HEK293 (cell line): ENCODE results near the gene NEMP1.

Source experiments
- FEZF1 ChIP-seq: fragments of 450-650 bp; formaldehyde crosslinking; IDR thresholded peaks from 2 replicates; pipeline ENCODE4 v1.5.1; 2016; ENCODE audit warnings: missing biosample characterization, missing genetic modification characterization
- GLI2 ChIP-seq: fragments of 450-650 bp; formaldehyde crosslinking; IDR thresholded peaks from 2 replicates; pipeline ENCODE4; 2017; ENCODE audit warnings: missing biosample characterization, missing genetic modification characterization, low read depth, borderline replicate concordance
- KLF10 ChIP-seq: fragments of 450-650 bp; IDR thresholded peaks from 2 replicates; pipeline ENCODE4 v1.5.1; 2018; ENCODE audit warnings: missing biosample characterization, mild to moderate bottlenecking, missing genetic modification characterization
- MEIS1 ChIP-seq: sonication (generic); formaldehyde crosslinking; IDR thresholded peaks from 2 replicates; pipeline ENCODE4 v1.8.1; 2022; ENCODE audit warnings: missing genetic modification reagents, mild to moderate bottlenecking, borderline replicate concordance
- MZF1 ChIP-seq: fragments of 450-650 bp; formaldehyde crosslinking; IDR thresholded peaks from 2 replicates; pipeline ENCODE4 v1.5.1; 2017; ENCODE audit warnings: missing biosample characterization, missing genetic modification characterization, borderline replicate concordance
- SCRT1 ChIP-seq: fragments of 450-650 bp; formaldehyde crosslinking; IDR thresholded peaks from 2 replicates; pipeline ENCODE4 v1.5.1; 2016; ENCODE audit warnings: missing biosample characterization, missing genetic modification characterization, borderline replicate concordance
- SP3 ChIP-seq: fragments of 450-650 bp; formaldehyde crosslinking; IDR thresholded peaks from 2 replicates; pipeline ENCODE4 v1.5.1; 2016; ENCODE audit warnings: missing biosample characterization, missing genetic modification characterization
- ZNF2 ChIP-seq: fragments of 450-650 bp; formaldehyde crosslinking; IDR thresholded peaks from 2 replicates; pipeline ENCODE4 v1.5.1; 2016; ENCODE audit warnings: missing biosample characterization, missing genetic modification characterization
- ZNF239 ChIP-seq: fragments of 450-650 bp; formaldehyde crosslinking; IDR thresholded peaks from 2 replicates; pipeline ENCODE4 v1.5.1; 2016; ENCODE audit warnings: missing biosample characterization, missing genetic modification characterization
- ZNF302 ChIP-seq: fragments of 450-650 bp; formaldehyde crosslinking; IDR thresholded peaks from 2 replicates; pipeline ENCODE4 v1.5.1; 2016; ENCODE audit warnings: missing biosample characterization, missing genetic modification characterization, low read depth
- ZNF473 ChIP-seq: fragments of 450-650 bp; formaldehyde crosslinking; IDR thresholded peaks from 2 replicates; pipeline ENCODE4 v1.5.1; 2017; ENCODE audit warnings: missing biosample characterization, missing genetic modification characterization
- ZNF521 ChIP-seq: fragments of 450-650 bp; formaldehyde crosslinking; IDR thresholded peaks from 2 replicates; pipeline ENCODE4 v1.5.1; 2017; ENCODE audit warnings: missing biosample characterization, mild to moderate bottlenecking, missing genetic modification characterization
- ZNF544 ChIP-seq: fragments of 450-650 bp; formaldehyde crosslinking; IDR thresholded peaks from 2 replicates; pipeline ENCODE4 v1.5.0; 2017; ENCODE audit warnings: missing biosample characterization, missing genetic modification characterization
- ZNF585B ChIP-seq: fragments of 450-650 bp; formaldehyde crosslinking; IDR thresholded peaks from 2 replicates; pipeline ENCODE4 v1.5.1; 2016; ENCODE audit warnings: missing biosample characterization, missing genetic modification characterization
- ZNF664 ChIP-seq: fragments of 450-650 bp; formaldehyde crosslinking; IDR thresholded peaks from 2 replicates; pipeline ENCODE4 v1.5.1; 2016; ENCODE audit warnings: missing biosample characterization, missing genetic modification characterization
- ZNF776 ChIP-seq: fragments of 450-650 bp; formaldehyde crosslinking; IDR thresholded peaks from 2 replicates; pipeline ENCODE4 v1.5.0; 2017; ENCODE audit warnings: missing biosample characterization, missing genetic modification characterization, borderline replicate concordance
- ZNF843 ChIP-seq: fragments of 450-650 bp; formaldehyde crosslinking; IDR thresholded peaks from 2 replicates; pipeline ENCODE4 v1.5.1; 2016; ENCODE audit warnings: missing biosample characterization, missing genetic modification characterization
- ZSCAN30 ChIP-seq: fragments of 450-650 bp; IDR thresholded peaks from 2 replicates; pipeline ENCODE4 v1.5.1; 2018; ENCODE audit warnings: missing biosample characterization, mild to moderate bottlenecking, missing genetic modification characterization, moderate library complexity
- TF ChIP-seq, protein P1 (sequence below): fragments of 450-650 bp; formaldehyde crosslinking; IDR thresholded peaks from 2 replicates; pipeline ENCODE4 v1.5.1; 2016; ENCODE audit warnings: missing biosample characterization, missing genetic modification characterization
- TF ChIP-seq, protein P2 (sequence below): fragments of 450-650 bp; formaldehyde crosslinking; IDR thresholded peaks from 2 replicates; pipeline ENCODE4 v1.5.1; 2016; ENCODE audit warnings: missing biosample characterization, missing genetic modification characterization
- TF ChIP-seq, protein P3 (sequence below): fragments of 450-650 bp; formaldehyde crosslinking; IDR thresholded peaks from 2 replicates; pipeline ENCODE4 v1.5.1; 2017; ENCODE audit warnings: missing biosample characterization, mild to moderate bottlenecking, missing genetic modification characterization, moderate library complexity
- TF ChIP-seq, protein P4 (sequence below): fragments of 450-650 bp; formaldehyde crosslinking; IDR thresholded peaks from 2 replicates; pipeline ENCODE4 v1.5.1; 2016; ENCODE audit warnings: missing biosample characterization, missing genetic modification characterization
- TF ChIP-seq, protein P5 (sequence below): fragments of 450-650 bp; formaldehyde crosslinking; optimal IDR thresholded peaks from 2 replicates; pipeline ENCODE3; 2016; ENCODE audit warnings: missing biosample characterization, mild to moderate bottlenecking, missing genetic modification characterization
- TF ChIP-seq, protein P6 (sequence below): fragments of 450-650 bp; formaldehyde crosslinking; IDR thresholded peaks from 2 replicates; pipeline ENCODE4 v1.5.1; 2016; ENCODE audit warnings: missing biosample characterization, missing genetic modification characterization, borderline replicate concordance
- TF ChIP-seq, protein P7 (sequence below): fragments of 450-650 bp; formaldehyde crosslinking; IDR thresholded peaks from 2 replicates; pipeline ENCODE4 v1.5.1; 2016; ENCODE audit warnings: missing biosample characterization, missing genetic modification characterization

NEMP1 gene

DNA sequence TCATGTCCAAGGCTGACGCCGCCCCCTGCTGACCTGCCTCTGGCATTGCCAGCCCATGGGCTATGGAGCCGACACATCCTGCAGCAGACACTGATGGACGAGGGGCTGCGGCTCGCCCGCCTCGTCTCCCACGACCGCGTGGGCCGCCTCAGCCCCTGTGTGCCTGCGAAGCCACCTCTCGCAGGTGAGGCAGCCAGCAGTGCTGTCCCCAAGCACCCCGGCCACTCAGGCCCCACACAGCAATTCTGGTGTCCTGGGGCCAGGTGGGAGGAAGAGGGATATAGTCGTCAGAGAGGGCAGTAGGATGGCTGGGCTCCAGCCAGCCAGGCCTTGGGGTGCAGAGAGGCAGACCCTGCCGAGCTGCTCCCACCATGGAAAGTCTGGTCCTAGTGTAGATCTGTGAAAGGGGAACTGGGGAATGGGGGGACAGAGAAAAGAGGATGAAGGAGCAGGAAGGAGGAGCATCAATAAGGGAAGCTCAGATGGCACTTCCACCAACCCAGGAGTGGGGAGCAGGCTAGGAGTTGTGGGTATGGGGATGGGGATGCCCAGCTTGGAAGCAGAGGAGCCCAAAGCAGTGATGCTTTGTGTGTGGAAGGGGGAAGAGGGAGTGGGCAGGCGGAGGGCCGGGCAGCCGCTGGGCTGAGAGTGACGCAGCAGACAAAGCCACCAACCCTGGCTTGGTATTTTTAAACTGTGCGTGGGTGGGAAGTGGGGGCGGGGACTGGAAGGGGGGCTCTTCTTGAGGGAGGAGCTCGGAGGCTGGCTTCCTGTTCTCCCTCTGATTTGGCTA is 15.0 kb upstream of the NEMP1 start (continued):
- TF ChIP-seq FEZF1 (tag by site-specific recombination) (no peak), ZNF521 (tag by site-specific recombination) (no peak), KLF10 (tag by site-specific recombination) (no peak), SCRT1 (tag by site-specific recombination) (no peak), MEIS1 (CRISPR knock-in tag) (no peak), ZNF302 (tag by site-specific recombination) (no peak), ZNF664 (no peak), ZNF2 (tag by site-specific recombination) (peak; percentile 46; the same call in 1 of the 2 replicates), SP3 (tag by site-specific recombination) (no peak), GLI2 (no peak), ZNF585B (tag by site-specific recombination) (no peak), ZNF843 (tag by site-specific recombination) (no peak), ZSCAN30 (tag by site-specific recombination) (no peak), ZNF544 (tag by site-specific recombination) (no peak), MZF1 (no peak), ZNF473 (no peak), ZNF239 (tag by site-specific recombination) (no peak), ZNF776 (tag by site-specific recombination) (no peak)
- TF ChIP-seq, protein P1, sequence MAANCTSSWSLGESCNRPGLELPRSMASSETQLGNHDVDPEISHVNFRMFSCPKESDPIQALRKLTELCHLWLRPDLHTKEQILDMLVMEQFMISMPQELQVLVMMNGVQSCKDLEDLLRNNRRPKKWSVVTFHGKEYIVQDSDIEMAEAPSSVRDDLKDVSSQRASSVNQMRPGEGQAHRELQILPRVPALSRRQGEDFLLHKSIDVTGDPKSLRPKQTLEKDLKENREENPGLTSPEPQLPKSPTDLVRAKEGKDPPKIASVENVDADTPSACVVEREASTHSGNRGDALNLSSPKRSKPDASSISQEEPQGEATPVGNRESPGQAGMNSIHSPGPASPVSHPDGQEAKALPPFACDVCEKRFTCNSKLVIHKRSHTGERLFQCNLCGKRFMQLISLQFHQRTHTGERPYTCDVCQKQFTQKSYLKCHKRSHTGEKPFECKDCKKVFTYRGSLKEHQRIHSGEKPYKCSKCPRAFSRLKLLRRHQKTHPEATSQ = no peak
- TF ChIP-seq, protein P2, sequence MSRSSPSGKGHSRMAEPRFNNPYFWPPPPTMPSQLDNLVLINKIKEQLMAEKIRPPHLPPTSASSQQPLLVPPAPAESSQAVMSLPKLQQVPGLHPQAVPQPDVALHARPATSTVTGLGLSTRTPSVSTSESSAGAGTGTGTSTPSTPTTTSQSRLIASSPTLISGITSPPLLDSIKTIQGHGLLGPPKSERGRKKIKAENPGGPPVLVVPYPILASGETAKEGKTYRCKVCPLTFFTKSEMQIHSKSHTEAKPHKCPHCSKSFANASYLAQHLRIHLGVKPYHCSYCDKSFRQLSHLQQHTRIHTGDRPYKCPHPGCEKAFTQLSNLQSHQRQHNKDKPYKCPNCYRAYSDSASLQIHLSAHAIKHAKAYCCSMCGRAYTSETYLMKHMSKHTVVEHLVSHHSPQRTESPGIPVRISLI (tag by site-specific recombination) = no peak
- TF ChIP-seq, protein P3, sequence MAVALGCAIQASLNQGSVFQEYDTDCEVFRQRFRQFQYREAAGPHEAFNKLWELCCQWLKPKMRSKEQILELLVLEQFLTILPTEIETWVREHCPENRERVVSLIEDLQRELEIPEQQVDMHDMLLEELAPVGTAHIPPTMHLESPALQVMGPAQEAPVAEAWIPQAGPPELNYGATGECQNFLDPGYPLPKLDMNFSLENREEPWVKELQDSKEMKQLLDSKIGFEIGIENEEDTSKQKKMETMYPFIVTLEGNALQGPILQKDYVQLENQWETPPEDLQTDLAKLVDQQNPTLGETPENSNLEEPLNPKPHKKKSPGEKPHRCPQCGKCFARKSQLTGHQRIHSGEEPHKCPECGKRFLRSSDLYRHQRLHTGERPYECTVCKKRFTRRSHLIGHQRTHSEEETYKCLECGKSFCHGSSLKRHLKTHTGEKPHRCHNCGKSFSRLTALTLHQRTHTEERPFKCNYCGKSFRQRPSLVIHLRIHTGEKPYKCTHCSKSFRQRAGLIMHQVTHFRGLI = no peak
- TF ChIP-seq, protein P4, sequence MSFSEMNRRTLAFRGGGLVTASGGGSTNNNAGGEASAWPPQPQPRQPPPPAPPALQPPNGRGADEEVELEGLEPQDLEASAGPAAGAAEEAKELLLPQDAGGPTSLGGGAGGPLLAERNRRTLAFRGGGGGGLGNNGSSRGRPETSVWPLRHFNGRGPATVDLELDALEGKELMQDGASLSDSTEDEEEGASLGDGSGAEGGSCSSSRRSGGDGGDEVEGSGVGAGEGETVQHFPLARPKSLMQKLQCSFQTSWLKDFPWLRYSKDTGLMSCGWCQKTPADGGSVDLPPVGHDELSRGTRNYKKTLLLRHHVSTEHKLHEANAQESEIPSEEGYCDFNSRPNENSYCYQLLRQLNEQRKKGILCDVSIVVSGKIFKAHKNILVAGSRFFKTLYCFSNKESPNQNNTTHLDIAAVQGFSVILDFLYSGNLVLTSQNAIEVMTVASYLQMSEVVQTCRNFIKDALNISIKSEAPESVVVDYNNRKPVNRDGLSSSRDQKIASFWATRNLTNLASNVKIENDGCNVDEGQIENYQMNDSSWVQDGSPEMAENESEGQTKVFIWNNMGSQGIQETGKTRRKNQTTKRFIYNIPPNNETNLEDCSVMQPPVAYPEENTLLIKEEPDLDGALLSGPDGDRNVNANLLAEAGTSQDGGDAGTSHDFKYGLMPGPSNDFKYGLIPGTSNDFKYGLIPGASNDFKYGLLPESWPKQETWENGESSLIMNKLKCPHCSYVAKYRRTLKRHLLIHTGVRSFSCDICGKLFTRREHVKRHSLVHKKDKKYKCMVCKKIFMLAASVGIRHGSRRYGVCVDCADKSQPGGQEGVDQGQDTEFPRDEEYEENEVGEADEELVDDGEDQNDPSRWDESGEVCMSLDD (tag by site-specific recombination) = no peak
- TF ChIP-seq, protein P5, sequence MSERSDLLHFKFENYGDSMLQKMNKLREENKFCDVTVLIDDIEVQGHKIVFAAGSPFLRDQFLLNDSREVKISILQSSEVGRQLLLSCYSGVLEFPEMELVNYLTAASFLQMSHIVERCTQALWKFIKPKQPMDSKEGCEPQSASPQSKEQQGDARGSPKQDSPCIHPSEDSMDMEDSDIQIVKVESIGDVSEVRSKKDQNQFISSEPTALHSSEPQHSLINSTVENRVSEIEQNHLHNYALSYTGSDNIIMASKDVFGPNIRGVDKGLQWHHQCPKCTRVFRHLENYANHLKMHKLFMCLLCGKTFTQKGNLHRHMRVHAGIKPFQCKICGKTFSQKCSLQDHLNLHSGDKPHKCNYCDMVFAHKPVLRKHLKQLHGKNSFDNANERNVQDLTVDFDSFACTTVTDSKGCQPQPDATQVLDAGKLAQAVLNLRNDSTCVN (tag by site-specific recombination) = no peak
- TF ChIP-seq, protein P6, sequence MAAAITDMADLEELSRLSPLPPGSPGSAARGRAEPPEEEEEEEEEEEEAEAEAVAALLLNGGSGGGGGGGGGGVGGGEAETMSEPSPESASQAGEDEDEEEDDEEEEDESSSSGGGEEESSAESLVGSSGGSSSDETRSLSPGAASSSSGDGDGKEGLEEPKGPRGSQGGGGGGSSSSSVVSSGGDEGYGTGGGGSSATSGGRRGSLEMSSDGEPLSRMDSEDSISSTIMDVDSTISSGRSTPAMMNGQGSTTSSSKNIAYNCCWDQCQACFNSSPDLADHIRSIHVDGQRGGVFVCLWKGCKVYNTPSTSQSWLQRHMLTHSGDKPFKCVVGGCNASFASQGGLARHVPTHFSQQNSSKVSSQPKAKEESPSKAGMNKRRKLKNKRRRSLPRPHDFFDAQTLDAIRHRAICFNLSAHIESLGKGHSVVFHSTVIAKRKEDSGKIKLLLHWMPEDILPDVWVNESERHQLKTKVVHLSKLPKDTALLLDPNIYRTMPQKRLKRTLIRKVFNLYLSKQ = no peak
- TF ChIP-seq, protein P7, sequence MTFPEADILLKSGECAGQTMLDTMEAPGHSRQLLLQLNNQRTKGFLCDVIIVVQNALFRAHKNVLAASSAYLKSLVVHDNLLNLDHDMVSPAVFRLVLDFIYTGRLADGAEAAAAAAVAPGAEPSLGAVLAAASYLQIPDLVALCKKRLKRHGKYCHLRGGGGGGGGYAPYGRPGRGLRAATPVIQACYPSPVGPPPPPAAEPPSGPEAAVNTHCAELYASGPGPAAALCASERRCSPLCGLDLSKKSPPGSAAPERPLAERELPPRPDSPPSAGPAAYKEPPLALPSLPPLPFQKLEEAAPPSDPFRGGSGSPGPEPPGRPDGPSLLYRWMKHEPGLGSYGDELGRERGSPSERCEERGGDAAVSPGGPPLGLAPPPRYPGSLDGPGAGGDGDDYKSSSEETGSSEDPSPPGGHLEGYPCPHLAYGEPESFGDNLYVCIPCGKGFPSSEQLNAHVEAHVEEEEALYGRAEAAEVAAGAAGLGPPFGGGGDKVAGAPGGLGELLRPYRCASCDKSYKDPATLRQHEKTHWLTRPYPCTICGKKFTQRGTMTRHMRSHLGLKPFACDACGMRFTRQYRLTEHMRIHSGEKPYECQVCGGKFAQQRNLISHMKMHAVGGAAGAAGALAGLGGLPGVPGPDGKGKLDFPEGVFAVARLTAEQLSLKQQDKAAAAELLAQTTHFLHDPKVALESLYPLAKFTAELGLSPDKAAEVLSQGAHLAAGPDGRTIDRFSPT (tag by site-specific recombination) = peak; percentile 37; the same call in 1 of the 2 replicates
